AG09319 (cell line): Measurements from ENCODE around the gene RFTN1.

Experiments
- DNase-seq: peaks from one replicate; pipeline ENCODE4 v3.0.0-alpha.2; 2010; ENCODE audit warnings: low read depth; ENCODE audit errors: extremely low read depth
- CTCF ChIP-seq: IDR thresholded peaks from 2 replicates; pipeline ENCODE4 v1.5.1; 2011; ENCODE audit warnings: low read depth, mild to moderate bottlenecking, inconsistent platforms, low read length, moderate library complexity

RFTN1 gene

GRCh38 chr3:16463914-16464313, 49.6 kb downstream of the RFTN1 start:
- DNase-seq = no peak
- TF ChIP-seq CTCF = no peak

GRCh38 chr3:16463119-16463518, 50.4 kb downstream of the RFTN1 start:
- no peak for DNase-seq
- no peak for TF ChIP-seq CTCF

- TF ChIP-seq CTCF = no peak
- DNase-seq = no peak
These were observed 50.8 kb downstream of the RFTN1 start for GRCh38 chr3:16462679-16463078.

GRCh38 chr3:16461463-16462245, 51.8 kb downstream of the RFTN1 start:
- no peak for TF ChIP-seq CTCF
- DNase-seq = no peak

- TF ChIP-seq CTCF = no peak
- no peak for DNase-seq
These were observed 52.6 kb downstream of the RFTN1 start for GRCh38 chr3:16460886-16461285.

GRCh38 chr3:16460273-16460672, 53.2 kb downstream of the RFTN1 start:
- no peak for TF ChIP-seq CTCF
- no peak for DNase-seq

GRCh38 chr3:16456784-16457415, 56.6 kb downstream of the RFTN1 start:
- no peak for TF ChIP-seq CTCF
- DNase-seq = no peak
